ENCODE measurements around the gene BDP1. TPM values are rescaled to one million over a fixed set of nuclear protein-coding genes. Genes with fewer than 3 reads are reported as not detected.
"Not testable (repeated sequence)": the region's sequence is repeated elsewhere in the genome, so short reads cannot be mapped to it uniquely, and the experiment has no call there.

BDP1 gene
- total and polyA plus RNA-seq, 2 donors from 2014 or later: 5.1 to 27.6 TPM

DNA sequence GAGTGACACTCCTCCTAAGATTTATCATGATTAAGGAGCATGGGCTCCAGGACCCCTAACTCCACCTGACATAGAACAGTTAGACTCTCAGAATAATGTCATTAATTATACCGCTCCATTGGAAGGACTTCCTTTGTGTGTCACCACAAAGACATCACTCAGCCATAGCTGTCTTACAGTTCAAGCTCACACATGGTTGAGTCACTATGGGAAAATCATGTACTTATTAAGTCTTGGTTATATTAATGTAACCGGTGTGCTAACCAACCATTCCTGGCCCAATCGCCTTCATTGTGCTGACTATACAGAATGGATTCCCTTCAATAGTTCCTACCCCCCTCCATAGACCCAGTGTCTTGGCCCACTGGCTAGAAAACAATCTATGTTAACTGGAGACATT, 120.8 kb downstream of the BDP1 start:
- Histone ChIP-seq H3K4me1 (ENCODE audit: control insufficient read depth in 2 of 3, insufficient read depth in 2 of 3, low read depth in 1 of 3, low read length in 3 of 3) (no peaks in the 10 kb centered on the region), H3K9ac (ENCODE audit: low read length in 3 of 3) (no peak overlapping the region), H3K4me3 (ENCODE audit: low read length in 3 of 3) (no peak overlapping the region), H3K9me3 (ENCODE audit: control insufficient read depth in 2 of 3, insufficient read depth in 1 of 3, low read length in 3 of 3) (no peaks in the 10 kb centered on the region), H3K27me3 (ENCODE audit: control insufficient read depth, insufficient read depth, low read length) (no peaks in the 10 kb centered on the region), H3K27ac (ENCODE audit: low read depth in 2 of 2, low read length in 2 of 2) (no peak overlapping the region), H3K36me3 (ENCODE audit: control insufficient read depth in 2 of 3, insufficient read depth in 3 of 3, low read length in 3 of 3) (no peaks in the 10 kb centered on the region)
- FAIRE-seq (no peak), DNase-seq (no peak)
- TF ChIP-seq, protein P1, sequence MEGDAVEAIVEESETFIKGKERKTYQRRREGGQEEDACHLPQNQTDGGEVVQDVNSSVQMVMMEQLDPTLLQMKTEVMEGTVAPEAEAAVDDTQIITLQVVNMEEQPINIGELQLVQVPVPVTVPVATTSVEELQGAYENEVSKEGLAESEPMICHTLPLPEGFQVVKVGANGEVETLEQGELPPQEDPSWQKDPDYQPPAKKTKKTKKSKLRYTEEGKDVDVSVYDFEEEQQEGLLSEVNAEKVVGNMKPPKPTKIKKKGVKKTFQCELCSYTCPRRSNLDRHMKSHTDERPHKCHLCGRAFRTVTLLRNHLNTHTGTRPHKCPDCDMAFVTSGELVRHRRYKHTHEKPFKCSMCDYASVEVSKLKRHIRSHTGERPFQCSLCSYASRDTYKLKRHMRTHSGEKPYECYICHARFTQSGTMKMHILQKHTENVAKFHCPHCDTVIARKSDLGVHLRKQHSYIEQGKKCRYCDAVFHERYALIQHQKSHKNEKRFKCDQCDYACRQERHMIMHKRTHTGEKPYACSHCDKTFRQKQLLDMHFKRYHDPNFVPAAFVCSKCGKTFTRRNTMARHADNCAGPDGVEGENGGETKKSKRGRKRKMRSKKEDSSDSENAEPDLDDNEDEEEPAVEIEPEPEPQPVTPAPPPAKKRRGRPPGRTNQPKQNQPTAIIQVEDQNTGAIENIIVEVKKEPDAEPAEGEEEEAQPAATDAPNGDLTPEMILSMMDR (IDR thresholded peaks at IDR 0.05; ENCODE audit: borderline replicate concordance, extremely low read depth, insufficient read depth): no peak
- intact Hi-C loops (cut with DNase I): no loop called here

- intact Hi-C loops (cut with DNase I); H3K4me3 ChIP-seq (ENCODE audit: low read length in 3 of 3); FAIRE-seq; H3K27me3 ChIP-seq (ENCODE audit: control insufficient read depth, insufficient read depth, low read length); H3K9ac ChIP-seq (ENCODE audit: low read length in 3 of 3); H3K4me1 ChIP-seq (ENCODE audit: control insufficient read depth in 2 of 3, insufficient read depth in 2 of 3, low read depth in 1 of 3, low read length in 3 of 3); DNase-seq; H3K9me3 ChIP-seq (ENCODE audit: control insufficient read depth in 2 of 3, insufficient read depth in 1 of 3, low read length in 3 of 3); H3K36me3 ChIP-seq (ENCODE audit: control insufficient read depth in 2 of 3, insufficient read depth in 3 of 3, low read length in 3 of 3); H3K27ac ChIP-seq (ENCODE audit: low read depth in 2 of 2, low read length in 2 of 2): not testable (repeated sequence)
These were observed 122.4 kb downstream of the BDP1 start for GRCh38 chr5:71577839-71578238.

- no peak for DNase-seq
- Histone ChIP-seq H3K4me1 (ENCODE audit: control insufficient read depth in 2 of 3, insufficient read depth in 2 of 3, low read depth in 1 of 3, low read length in 3 of 3) (peaks cover 0 to 6% (median 5%) of the 10 kb centered on the region in 3 donors), H3K4me3 (ENCODE audit: low read length in 3 of 3) (no peak overlapping the region), H3K9me3 (ENCODE audit: control insufficient read depth in 2 of 3, insufficient read depth in 1 of 3, low read length in 3 of 3) (no peaks in the 10 kb centered on the region), H3K27me3 (ENCODE audit: control insufficient read depth, insufficient read depth, low read length) (no peaks in the 10 kb centered on the region), H3K27ac (ENCODE audit: low read depth in 2 of 2, low read length in 2 of 2) (no peak overlapping the region), H3K9ac (ENCODE audit: low read length in 3 of 3) (no peak overlapping the region), H3K36me3 (ENCODE audit: control insufficient read depth in 2 of 3, insufficient read depth in 3 of 3, low read length in 3 of 3) (no peaks in the 10 kb centered on the region)
- FAIRE-seq: no peak
- TF ChIP-seq, protein P1 (IDR thresholded peaks at IDR 0.05; ENCODE audit: borderline replicate concordance, extremely low read depth, insufficient read depth): no peak
- intact Hi-C loops (cut with DNase I): no loop called here
These were observed 127.6 kb downstream of the BDP1 start for GRCh38 chr5:71582945-71583584.

DNA sequence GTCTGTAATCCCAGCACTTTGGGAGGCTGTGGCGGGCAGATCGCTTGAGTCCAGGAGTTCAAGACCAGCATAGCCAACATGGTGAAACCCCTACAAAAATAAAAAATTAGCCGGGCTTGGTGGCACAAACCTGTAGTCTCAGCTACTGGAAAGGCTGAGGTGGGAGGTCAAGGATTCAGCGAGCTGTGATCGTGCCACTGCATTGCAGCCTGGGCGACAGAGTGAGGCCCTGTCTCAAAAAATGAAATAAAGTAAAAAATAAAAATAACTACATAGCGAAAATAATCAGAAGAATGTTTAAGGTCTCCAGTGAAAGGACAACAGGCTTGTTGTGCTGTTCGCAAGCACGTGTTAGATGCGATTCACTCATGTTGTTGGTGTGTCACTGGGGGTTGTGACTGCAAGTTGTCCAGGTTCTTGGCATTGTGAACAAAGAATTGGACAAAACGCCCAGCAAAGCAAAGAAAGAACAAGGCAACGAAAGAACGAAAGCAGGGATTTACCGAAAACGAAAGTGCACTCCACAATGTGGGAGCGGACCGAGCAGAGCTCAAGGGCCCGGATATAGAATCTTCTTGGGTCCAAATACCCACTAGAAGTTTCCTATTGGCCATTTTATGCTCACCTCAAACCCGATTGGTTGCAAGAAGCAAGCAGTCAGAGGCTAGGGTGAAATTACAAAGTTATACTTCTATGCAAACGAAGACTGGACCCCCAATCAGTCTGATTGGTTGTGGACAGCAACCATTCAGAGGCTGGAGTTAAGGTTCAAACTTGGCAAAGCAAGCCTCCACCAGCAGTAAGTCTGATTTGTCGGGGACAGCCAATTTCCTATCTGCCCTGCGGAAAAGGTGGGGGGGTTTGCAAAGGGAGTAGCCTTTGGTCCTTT, 130.8 kb downstream of the BDP1 start:
- DNase-seq: peak in 1 of 5 donors; percentile 43
- Histone ChIP-seq H3K4me1 (ENCODE audit: control insufficient read depth in 2 of 3, insufficient read depth in 2 of 3, low read depth in 1 of 3, low read length in 3 of 3) (peaks cover 0 to 14% (median 13%) of the 10 kb centered on the region in 3 donors), H3K27me3 (ENCODE audit: control insufficient read depth, insufficient read depth, low read length) (no peaks in the 10 kb centered on the region), H3K4me3 (ENCODE audit: low read length in 3 of 3) (peak overlapping the region; percentile 82 to 98 (median 91)), H3K27ac (ENCODE audit: low read depth in 2 of 2, low read length in 2 of 2) (peak overlapping the region; percentile 72 to 87), H3K9ac (ENCODE audit: low read length in 3 of 3) (peak overlapping the region; percentile 14 to 96 (median 93)), H3K36me3 (ENCODE audit: control insufficient read depth in 2 of 3, insufficient read depth in 3 of 3, low read length in 3 of 3) (no peaks in the 10 kb centered on the region), H3K9me3 (ENCODE audit: control insufficient read depth in 2 of 3, insufficient read depth in 1 of 3, low read length in 3 of 3) (no peaks in the 10 kb centered on the region)
- FAIRE-seq: no peak
- intact Hi-C loops (cut with DNase I): no loop called here
- TF ChIP-seq, protein P1 (IDR thresholded peaks at IDR 0.05; ENCODE audit: borderline replicate concordance, extremely low read depth, insufficient read depth): no peak
